Stimulated activated naive CD8-positive, alpha-beta T cell treated with anti-CD3 and anti-CD28 coated beads, Interleukin-15, amount 100 ng/mL, for 72 hours (primary cell): ENCODE data around the gene PDE4A.

ENCODE experiments used
- ATAC-seq: fragments of 150-1000 bp; cut with Tn5 transposase; 2 replicates; pipeline ENCODE4 v1.10.0; 2021; ENCODE audit warnings: mild to moderate bottlenecking, moderate library complexity
- DNase-seq, 2 donors: peaks; one replicate each; pipeline ENCODE4 v3.0.0; 2021 to 2022
- H3K27ac Mint-ChIP-seq, 2 donors: one replicate each; pipeline ENCODE4 v1.8.0; 2022; ENCODE audit warnings: mild to moderate bottlenecking in 2 of 2, mixed read lengths in 2 of 2, moderate library complexity in 2 of 2
- H3K27me3 Mint-ChIP-seq: one replicate; pipeline ENCODE4 v1.8.0; 2022; ENCODE audit warnings: mixed read lengths
- H3K4me1 Mint-ChIP-seq: one replicate; pipeline ENCODE4 v1.8.0; 2022; ENCODE audit warnings: mild to moderate bottlenecking, mixed read lengths
- H3K4me3 Mint-ChIP-seq, 2 donors: one replicate each; pipeline ENCODE4 v1.8.0; 2022; ENCODE audit warnings: mild to moderate bottlenecking in 2 of 2, mixed read lengths in 2 of 2, moderate library complexity in 1 of 2
- H3K9me3 Mint-ChIP-seq, 2 donors: one replicate each; pipeline ENCODE4 v1.8.0; 2022; ENCODE audit warnings: mixed read lengths in 2 of 2

PDE4A gene

GRCh38 chr19:10500247-10500592 lies 79.9 kb downstream of the PDE4A start:
- Mint-ChIP-seq H3K27ac (peak overlapping the region in 1 of 2 donors; percentile 27), H3K4me1 (peaks cover 50% of the 10 kb centered on the region), H3K27me3 (no peaks in the 10 kb centered on the region), H3K4me3 (peak overlapping the region; percentile 38 to 59), H3K9me3 (no peaks in the 10 kb centered on the region)
- ATAC-seq (no peak), DNase-seq (no peak)

- no peaks in the 10 kb centered on the region for H3K27me3 Mint-ChIP-seq
- H3K4me1 Mint-ChIP-seq: peaks cover 56% of the 10 kb centered on the region
- peak overlapping the region; percentile 95 to 96 for H3K4me3 Mint-ChIP-seq
- peak overlapping the region; percentile 96 for H3K27ac Mint-ChIP-seq
- DNase-seq (peak in 1 of 2 donors; percentile 60), ATAC-seq (peak; percentile 51)
- no peaks in the 10 kb centered on the region for H3K9me3 Mint-ChIP-seq
Observed at GRCh38 chr19:10501971-10502523, 81.7 kb downstream of the PDE4A start.

DNA sequence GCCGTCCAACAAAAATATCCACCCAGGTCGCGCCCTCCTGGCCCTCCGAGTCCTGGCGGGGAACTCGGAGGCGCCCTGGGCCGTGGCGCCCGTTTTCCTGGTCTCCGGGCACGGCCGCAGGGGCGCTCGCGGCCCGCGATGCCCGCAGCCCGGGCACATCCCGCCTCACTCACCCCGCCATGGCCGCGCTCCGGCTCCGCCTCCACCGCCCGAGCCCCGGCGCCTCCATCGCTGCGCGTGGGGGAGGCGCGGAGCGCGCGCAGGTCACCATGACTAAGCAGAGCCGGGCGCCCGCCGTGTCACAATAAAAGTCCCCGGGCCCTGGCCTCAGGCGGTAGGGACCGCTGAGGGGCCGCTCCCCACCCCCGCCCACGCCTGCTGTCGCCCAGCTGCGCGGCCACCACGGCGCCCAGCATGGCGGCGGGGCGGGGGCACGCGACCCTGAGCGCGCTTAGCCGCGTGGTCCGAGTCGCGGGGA lies 82.2 kb downstream of the PDE4A start:
- H3K9me3 Mint-ChIP-seq: no peaks in the 10 kb centered on the region
- peak overlapping the region; percentile 95 to 96 for H3K4me3 Mint-ChIP-seq
- DNase-seq (peak; percentile 94 to 95), ATAC-seq (peak; percentile 97)
- peak overlapping the region; percentile 96 for H3K27ac Mint-ChIP-seq
- H3K27me3 Mint-ChIP-seq: no peaks in the 10 kb centered on the region
- peaks cover 52% of the 10 kb centered on the region for H3K4me1 Mint-ChIP-seq

DNA sequence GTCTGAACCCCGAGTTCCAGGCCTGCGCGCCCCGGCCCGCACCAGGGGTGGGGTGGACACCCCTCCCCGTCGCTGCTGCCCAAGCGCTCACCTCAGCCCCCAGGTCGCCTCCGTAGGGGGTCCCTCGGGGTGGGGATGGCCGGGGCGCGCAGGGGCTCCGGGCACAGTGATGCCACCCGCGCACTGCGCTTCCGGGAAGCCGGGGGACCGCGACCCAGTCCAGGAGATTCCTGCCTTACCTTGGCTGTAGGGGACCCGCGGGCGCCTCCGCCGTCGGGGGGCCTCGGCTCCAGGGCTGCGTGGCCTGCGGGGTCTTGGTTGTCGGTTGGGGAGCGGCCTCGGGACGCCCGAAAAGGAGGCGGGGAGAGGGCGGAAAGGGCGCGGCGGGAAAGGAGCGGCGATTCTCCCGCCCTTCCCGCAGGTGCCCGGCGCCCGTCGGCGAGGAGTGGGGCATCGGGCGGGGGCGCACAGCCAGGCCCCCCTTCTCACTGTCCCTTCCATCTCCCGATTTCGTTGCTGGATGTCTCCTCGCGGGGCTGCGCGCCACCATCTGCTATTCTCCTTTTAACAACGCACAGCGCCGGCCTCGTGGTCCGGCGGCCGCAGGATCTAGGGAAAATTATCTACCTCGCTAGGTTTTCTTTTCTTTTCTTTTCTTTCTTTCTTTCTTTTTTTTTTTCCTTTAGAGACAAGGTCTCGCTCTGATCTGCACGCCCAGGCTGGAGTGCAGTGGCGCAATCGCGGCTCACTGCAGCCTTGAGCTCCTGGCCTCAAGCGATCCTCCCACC lies 82.9 kb downstream of the PDE4A start, which contains the start of gene KEAP1:
Gene KEAP1, minus strand, starts transcription at position 355 of the 788 bp plus-strand sequence. CDS start 3,323 bp downstream, outside the sequence.
- peak within 1 kb of the TSS; percentile 97 to 98 for H3K27ac Mint-ChIP-seq
- ATAC-seq: peak; percentile 59
- DNase-seq: peak in 1 of 2 donors; percentile 64
- H3K4me1 Mint-ChIP-seq: peaks cover 52% of the 10 kb centered on the region
- H3K4me3 Mint-ChIP-seq: peak within 1 kb of the TSS; percentile 95 to 96
- H3K27me3 Mint-ChIP-seq: no peaks in the 10 kb centered on the region
- H3K9me3 Mint-ChIP-seq: no peaks in the 10 kb centered on the region

- H3K4me3 Mint-ChIP-seq: no peak overlapping the region
- peaks cover 47% of the 10 kb centered on the region for H3K4me1 Mint-ChIP-seq
- H3K9me3 Mint-ChIP-seq: no peaks in the 10 kb centered on the region
- H3K27ac Mint-ChIP-seq: no peak overlapping the region
- H3K27me3 Mint-ChIP-seq: no peaks in the 10 kb centered on the region
- ATAC-seq: peak; percentile 31
- DNase-seq: peak; percentile 81 to 83
Observed at GRCh38 chr19:10505583-10506229, 85.4 kb downstream of the PDE4A start.

DNA sequence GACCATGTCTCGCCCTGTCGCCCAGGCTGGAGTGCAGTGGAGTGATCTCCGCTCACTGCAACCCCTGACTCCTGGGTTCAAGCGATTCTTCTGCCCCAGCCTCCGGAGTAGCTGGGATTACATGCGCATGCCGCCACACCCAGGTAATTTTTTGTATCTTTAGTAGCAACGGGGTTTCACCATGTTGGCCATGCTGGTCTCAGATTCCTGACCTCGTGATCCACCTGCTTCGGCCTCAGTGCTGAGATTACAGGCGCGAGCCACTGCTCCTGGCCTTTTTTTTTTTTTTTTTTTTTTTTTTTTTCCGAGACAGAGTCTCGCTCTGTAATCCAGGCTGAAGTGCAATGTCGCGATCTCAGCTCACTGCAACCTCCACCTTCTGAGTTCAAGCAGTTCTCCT lies 87.7 kb downstream of the PDE4A start:
- ATAC-seq (no peak), DNase-seq (no peak)
- Mint-ChIP-seq H3K4me1 (peaks cover 34% of the 10 kb centered on the region), H3K4me3 (no peak overlapping the region), H3K27ac (no peak overlapping the region), H3K27me3 (peaks cover 15% of the 10 kb centered on the region), H3K9me3 (no peaks in the 10 kb centered on the region)

GRCh38 chr19:10508707-10509106 lies 88.4 kb downstream of the PDE4A start:
- DNase-seq (peak; percentile 21 to 65), ATAC-seq (peak; percentile 84)
- no peak overlapping the region for H3K4me3 Mint-ChIP-seq
- no peak overlapping the region for H3K27ac Mint-ChIP-seq
- H3K9me3 Mint-ChIP-seq: no peaks in the 10 kb centered on the region
- H3K4me1 Mint-ChIP-seq: peaks cover 36% of the 10 kb centered on the region
- H3K27me3 Mint-ChIP-seq: peaks cover 22% of the 10 kb centered on the region

DNA sequence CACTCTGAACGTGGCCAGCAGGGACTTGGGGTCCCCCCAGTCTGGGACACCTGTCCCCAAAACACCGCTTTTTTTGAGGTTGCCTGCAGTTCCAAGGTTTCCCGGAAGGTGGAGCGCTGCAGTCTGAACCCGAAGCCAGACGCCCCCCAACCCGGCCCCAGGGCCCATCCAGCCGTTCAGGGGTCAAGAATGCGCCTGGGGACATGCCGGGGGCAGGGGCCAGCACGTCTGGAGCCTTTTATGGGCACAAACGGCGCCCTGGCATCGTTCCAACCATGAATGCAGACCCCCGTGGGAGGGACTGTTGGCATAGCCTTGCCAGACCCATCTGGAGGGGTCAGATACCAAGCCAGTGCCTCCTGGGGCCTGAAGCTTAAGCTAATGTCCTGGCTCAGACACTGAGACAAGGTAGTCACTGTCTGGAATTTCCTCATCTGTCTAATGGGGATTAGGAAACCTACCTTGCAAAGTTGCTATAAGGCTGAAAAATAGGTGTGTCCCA lies 90.0 kb downstream of the PDE4A start:
- ATAC-seq (no peak), DNase-seq (peak; percentile 60 to 70)
- Mint-ChIP-seq H3K4me3 (no peak overlapping the region), H3K27me3 (peaks cover 38% of the 10 kb centered on the region), H3K27ac (no peak overlapping the region), H3K4me1 (peaks cover 45% of the 10 kb centered on the region), H3K9me3 (no peaks in the 10 kb centered on the region)

DNA sequence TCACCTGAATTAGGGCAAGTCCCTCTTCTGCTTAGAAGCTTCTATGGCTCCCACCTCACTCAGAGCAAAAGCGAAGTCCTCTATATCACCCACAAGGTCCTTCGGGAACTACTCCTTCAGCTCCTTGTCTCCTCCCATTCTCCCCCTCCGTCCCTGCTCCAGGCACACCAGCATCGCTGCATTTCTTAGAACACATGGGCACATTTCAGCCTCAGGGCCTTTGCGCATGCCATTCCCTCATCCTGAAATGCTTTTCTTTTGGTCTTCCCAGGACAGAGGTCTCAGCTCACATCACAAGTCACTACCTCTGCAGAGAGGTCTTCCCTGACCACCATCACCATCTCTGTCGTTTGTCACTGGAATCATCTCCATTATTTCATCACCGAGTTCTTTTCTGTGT lies 92.9 kb downstream of the PDE4A start:
- H3K27me3 Mint-ChIP-seq: peaks cover 63% of the 10 kb centered on the region
- H3K27ac Mint-ChIP-seq: no peak overlapping the region
- ATAC-seq: no peak
- peaks cover 52% of the 10 kb centered on the region for H3K4me1 Mint-ChIP-seq
- H3K9me3 Mint-ChIP-seq: no peaks in the 10 kb centered on the region
- no peak overlapping the region for H3K4me3 Mint-ChIP-seq
- DNase-seq: no peak

- peak overlapping the region; percentile 66 to 83 for H3K4me3 Mint-ChIP-seq
- ATAC-seq: peak; percentile 80
- peaks cover 76% of the 10 kb centered on the region for H3K27me3 Mint-ChIP-seq
- peaks cover 52% of the 10 kb centered on the region for H3K4me1 Mint-ChIP-seq
- H3K27ac Mint-ChIP-seq: no peak overlapping the region
- no peaks in the 10 kb centered on the region for H3K9me3 Mint-ChIP-seq
- DNase-seq: peak; percentile 51 to 55
Observed at GRCh38 chr19:10514211-10515145, 94.1 kb downstream of the PDE4A start.

- H3K4me1 Mint-ChIP-seq: peaks cover 48% of the 10 kb centered on the region
- H3K4me3 Mint-ChIP-seq: no peak overlapping the region
- ATAC-seq (no peak), DNase-seq (no peak)
- H3K9me3 Mint-ChIP-seq: no peaks in the 10 kb centered on the region
- peaks cover 82% of the 10 kb centered on the region for H3K27me3 Mint-ChIP-seq
- no peak overlapping the region for H3K27ac Mint-ChIP-seq
Observed at GRCh38 chr19:10516064-10516385, 95.7 kb downstream of the PDE4A start.

DNA sequence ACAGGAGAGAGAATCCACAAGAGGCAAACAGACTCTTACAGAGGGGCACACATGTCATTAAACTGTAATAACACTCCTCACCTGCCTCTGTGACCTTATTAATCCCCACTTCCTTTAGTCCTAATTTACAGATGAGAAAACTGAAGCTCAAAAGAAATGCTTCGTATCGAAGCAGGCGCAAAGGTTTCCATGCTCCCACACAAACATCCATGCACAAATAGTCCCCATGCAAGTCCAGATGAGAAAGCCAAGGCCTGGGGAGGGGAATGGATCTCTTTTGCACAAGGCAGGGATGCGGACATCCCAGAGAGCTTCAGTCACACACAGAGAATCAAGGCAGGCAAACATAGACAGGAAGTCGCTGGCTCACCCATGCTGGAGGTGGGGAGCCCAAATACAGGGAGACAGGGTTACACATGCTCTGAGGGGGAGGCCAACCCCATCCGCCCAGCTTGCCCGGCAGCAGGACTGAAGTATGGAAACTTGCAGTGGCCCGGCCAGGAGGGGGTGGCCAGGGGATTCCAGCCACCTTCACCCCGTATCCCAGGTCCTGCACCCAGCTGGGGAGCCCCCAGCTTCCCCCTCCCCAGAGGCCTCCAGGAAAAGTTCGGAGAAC lies 96.4 kb downstream of the PDE4A start:
- H3K9me3 Mint-ChIP-seq: no peaks in the 10 kb centered on the region
- peak overlapping the region; percentile 23 to 41 for H3K4me3 Mint-ChIP-seq
- peaks cover 48% of the 10 kb centered on the region for H3K4me1 Mint-ChIP-seq
- no peak overlapping the region for H3K27ac Mint-ChIP-seq
- no peak for ATAC-seq
- DNase-seq: no peak
- peaks cover 76% of the 10 kb centered on the region for H3K27me3 Mint-ChIP-seq

GRCh38 chr19:10517361-10517759 lies 97.0 kb downstream of the PDE4A start, which contains the start of gene S1PR5:
TSS of gene S1PR5 (minus strand) at chr19:10517447. CDS start at chr19:10515011, 2,436 bp downstream.
- Mint-ChIP-seq H3K4me3 (peak within 1 kb of the TSS; percentile 65 to 75), H3K27ac (no peak within 1 kb of the TSS), H3K27me3 (peaks cover 75% of the 10 kb centered on the region), H3K4me1 (peaks cover 48% of the 10 kb centered on the region), H3K9me3 (no peaks in the 10 kb centered on the region)
- ATAC-seq: no peak
- no peak for DNase-seq

GRCh38 chr19:10517760-10518443 lies 97.6 kb downstream of the PDE4A start:
- Mint-ChIP-seq H3K9me3 (no peaks in the 10 kb centered on the region), H3K27ac (no peak overlapping the region), H3K4me3 (peak overlapping the region; percentile 65 to 75), H3K27me3 (peaks cover 70% of the 10 kb centered on the region), H3K4me1 (peaks cover 48% of the 10 kb centered on the region)
- no peak for DNase-seq
- peak; percentile 19 for ATAC-seq
